Measurements from ENCODE around the gene UQCC3.

Gene UQCC3

DNA sequence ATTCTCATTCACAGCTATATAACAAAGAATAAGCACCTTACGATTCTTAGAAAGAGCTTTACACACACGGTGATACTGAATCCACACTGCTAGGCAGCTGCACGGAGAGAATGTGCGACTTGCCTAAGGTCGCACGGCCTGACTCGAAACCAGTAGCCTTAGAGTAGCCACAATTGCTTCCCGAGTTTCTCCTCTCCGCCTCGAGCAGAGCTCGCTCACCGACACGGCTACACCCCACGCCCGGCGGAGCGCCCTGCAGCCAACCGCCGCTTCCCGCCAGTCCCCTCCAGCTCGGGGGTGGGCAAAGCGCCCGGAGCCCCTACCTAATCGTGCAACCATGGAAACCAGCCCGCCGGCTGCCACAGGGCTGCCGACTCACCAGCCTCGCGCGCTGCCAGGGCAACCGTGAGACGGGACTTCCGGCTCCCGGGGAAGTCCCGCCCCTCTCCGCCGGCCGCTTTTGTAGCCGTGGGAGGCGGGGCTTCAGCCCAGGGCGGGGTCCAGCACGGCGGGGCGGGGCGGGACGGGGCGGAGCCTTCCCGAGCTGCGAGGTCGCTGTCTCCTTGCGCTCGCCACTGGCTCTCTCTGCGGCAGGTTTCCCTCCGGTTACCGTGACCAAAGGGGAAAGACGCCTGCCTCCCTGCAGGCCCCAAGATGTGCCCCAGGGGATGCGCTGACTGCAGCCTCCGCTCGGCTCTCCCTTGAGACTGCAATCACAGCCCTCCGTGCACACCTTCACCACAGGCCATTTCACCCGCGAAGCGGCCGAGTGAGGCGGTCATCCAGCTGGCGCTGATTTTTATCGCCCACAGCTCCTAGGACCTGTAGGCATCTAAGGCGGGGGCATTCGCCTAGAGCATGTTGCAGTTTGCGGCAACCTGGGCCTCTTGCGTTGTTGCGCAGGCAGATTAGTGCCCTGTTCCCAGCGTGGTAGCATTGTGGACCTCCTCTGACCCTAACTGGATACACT is 34.7 kb downstream of the UQCC3 start:
- peak; percentile 98 for DNase-seq

DNA sequence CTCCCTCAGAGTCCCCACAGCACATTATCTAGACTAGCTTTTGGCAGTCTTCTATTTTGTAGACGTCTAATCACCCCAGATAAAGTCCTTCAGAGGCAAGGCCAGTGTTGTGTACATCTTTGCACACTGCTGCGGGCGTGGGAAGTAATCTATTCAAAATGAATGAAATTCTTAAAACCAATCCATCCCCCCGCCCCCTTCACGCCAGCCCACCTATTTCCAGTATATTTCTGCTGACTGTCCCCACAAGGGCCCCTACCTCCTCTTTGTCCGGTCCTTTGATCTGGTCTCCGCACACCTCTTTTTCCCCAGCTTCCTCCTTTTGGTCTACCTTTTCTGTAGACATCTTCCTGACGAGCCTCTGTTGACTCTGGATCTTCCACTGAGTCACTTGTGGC is 35.4 kb downstream of the UQCC3 start:
- DNase-seq = no peak

- DNase-seq = no peak
Measured at GRCh38 chr11:62707277-62707861, 35.9 kb downstream of the UQCC3 start, which contains the start of the genes BSCL2 and GNG3. Gene BSCL2 (minus strand): TSS chr11:62707424. CDS start chr11:62707195, 229 bp downstream. Gene GNG3 (plus strand): TSS chr11:62707676. CDS start chr11:62708296, 620 bp downstream.

- no peak for DNase-seq
Measured at GRCh38 chr11:62708392-62708791, 36.9 kb downstream of the UQCC3 start.

- peak; percentile 75 for DNase-seq
Measured at GRCh38 chr11:62708793-62709192, 37.3 kb downstream of the UQCC3 start.

DNA sequence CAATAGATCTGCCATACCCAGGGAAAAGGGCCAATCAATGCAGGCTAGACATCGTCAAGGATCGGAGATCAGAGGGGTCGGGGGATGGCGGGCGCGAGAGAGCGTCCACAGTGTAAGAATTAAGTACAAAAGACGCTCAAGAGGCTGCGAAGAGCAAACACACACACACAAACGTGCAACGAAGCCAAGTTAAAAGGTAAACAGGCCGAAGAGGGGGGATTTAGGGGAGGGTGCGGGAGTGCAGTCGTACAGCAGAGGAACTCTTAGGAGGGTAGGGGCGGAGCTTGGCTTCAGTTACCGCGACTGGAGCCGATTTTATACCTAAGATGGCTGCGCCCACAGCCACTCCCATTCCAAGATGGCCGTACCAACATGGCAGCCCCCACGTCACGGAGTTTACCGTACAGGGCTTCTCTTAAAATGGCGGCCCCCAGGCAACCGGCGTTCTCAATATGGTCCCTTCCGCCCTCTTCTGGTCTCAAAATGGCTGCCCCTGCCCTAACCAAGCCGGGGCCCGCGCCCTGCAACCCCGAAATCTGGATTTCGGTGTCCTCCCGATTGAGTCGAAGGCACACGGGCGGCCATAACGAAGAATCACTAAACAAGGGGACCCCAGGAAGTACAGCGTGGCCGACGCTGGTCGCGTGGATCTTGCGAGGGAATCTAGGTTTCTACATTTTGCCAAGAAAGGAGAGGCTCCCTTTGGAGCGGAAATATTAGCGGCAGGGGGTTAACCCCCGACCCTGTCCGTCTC is 38.0 kb downstream of the UQCC3 start:
- peak; percentile 99 for DNase-seq

GRCh38 chr11:62710001-62710345 is 38.5 kb downstream of the UQCC3 start:
- DNase-seq = no peak

DNA sequence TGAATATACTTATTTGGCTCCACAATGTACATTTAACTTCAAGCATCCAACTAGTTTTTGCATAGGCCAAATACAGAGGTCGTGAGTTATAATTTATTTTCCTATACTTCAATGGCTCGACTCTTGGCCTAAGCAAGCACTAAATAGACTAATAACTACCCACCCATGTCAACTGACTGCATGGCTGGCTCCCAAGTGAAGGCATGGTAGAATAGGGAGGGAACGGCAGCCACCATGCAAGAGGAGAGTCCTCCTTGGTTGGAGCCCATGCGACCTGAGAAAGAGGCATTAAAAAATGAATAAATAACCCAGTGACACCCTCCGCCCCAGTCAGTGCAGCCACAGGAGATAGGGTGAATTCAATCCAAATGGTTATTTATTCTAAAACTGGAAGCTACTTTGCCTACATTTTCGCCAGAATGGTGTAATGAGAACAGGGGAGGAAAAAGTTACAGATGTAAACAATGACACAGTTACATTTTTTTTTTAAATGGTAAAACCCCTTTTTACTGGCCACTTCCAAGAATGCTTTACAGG is 40.9 kb downstream of the UQCC3 start:
- no peak for DNase-seq

GRCh38 chr11:62712861-62713260 is 41.4 kb downstream of the UQCC3 start:
- no peak for DNase-seq

GRCh38 chr11:62713343-62713742 is 41.9 kb downstream of the UQCC3 start:
- DNase-seq = no peak

DNA sequence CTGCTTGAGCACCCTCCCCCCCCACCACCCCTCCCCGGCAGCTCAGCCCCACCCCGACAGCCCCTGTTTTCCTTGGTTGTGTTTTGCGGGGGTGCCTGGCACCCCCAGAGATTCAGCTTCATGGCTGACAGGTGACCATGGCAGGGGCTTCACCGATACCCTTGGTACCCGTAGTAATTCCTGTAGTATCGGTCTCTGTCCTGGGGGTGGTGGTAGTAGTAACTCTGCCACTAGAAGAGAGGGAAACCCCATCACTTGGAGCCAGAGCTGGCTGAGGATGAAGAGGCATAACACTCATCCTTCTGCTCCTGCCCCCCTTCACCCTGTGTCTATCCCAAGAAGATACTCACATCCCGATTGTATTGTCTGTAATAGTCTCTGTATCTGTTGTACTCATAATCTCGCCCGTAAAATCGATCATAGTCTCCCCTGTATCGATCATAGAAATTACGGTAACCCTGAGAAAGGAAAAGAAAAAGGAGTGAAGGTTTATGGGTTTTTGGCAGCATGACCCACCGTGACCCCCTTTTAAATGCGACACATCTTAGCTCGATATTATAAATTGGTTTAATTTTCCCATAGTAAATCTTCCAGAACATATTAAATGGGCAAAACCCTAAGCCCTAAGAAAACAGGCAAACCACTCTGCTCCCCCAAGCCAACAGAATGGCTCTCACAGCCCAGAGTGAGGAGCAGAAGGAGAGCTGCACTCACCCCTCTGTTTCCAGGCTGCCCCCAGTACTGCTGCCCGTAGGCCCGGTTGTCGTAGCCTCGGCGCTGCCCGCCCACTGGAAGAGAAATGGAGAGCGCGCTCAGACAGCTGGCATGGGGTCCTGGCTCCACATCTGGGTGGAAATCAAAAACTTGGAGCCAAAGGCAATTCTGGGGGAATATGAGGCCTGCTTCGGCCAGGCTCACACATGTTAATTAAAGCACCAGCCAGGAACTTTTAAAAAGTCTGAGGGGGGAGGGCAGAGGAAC is 44.0 kb downstream of the UQCC3 start:
- DNase-seq = no peak

DNA sequence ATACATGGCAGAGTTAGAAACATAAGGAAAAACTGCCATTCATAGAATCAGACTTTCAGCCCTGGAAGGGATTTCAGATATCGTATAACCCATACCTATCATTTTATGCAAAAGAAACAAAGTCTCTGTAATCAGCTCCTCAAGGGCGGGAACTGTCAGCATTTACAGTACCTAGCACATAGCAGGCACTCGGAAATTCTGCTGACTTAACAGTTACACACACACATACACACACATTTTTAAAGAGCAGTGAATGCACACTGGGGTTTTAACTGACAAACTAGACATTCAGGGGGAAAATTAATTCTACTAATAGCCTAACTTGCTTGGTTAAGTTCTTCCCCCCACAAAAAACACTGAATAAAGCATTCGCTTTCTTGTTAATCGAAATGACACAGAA is 44.7 kb downstream of the UQCC3 start:
- no peak for DNase-seq

DNA sequence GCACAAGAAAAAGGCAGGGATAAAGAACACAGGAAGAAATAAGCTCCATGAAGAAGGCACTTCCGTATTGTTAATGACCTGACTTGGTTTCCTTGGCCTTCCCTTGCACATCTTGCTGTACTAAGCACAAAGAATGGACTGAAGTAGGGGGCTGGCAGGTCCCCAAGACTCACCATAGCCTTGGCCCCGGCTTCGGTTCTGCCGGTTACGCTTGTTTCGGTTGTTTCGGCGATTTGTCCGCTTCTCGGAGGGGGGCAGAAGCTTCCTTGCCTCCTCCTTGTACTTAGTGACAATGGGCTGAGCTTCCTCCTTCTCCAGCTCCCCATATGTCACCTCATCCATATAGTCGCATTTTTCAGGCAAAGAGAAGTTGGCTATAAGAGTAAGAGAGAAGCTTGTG is 45.3 kb downstream of the UQCC3 start:
- DNase-seq = no peak

DNA sequence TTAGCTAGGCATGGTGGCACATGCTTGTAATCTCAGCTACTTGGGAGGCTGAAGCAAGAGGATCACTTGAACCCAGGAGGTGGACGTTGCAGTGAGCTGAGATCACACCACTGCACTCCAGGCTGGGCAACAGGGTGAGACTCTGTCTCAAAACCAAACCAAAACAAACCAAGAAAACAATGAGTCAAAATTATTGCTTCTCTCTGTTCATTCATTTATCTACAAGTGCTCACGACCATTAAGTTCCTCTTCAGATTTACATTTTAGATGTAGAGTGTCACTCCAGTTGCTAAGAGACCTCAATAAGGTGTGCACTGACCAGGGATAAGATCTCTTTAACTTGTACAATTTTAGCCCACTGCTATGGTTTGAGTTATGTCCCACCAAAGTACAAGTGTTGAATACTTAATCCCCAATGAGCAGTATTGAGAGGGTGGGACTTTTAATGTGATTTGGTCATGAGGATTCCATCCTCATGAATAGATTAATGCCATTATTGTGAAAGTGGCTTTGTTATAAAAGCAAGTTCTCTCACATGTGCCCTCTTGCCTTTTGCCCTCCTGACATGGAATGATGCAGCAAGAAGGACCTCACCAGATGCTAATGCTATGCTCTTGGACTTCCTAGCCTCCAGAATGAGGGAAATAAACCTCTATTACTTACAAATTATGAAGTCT is 48.0 kb downstream of the UQCC3 start:
- no peak for DNase-seq

DNA sequence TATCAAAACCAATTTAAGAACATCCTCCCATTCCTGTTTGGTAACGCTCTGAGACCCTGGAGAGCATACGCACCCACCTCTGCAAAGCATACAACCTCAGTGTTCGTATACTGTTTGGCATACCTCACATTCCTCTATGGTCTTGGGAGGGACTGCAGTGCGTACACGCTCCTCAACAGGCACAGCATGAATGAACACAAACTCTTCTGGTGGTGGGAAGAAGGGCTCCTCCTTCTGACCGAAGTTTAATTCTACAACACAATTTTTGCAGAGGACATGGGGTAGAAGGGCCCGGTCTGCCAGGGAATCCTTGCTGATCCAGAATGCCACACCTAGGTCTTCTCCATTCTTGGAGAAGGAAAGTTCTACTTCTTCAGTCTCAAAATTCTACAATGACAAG is 50.5 kb downstream of the UQCC3 start:
- DNase-seq = no peak

Measured in NCI-H146 (cell line).